ENCODE measurements around the gene SAMD4A. TPM values are rescaled to one million over a fixed set of nuclear protein-coding genes. Genes with fewer than 3 reads are reported as not detected.

Gene SAMD4A
- total RNA-seq, 2 donors from 2014 or later, result 0.26 to 1.0 TPM

DNA sequence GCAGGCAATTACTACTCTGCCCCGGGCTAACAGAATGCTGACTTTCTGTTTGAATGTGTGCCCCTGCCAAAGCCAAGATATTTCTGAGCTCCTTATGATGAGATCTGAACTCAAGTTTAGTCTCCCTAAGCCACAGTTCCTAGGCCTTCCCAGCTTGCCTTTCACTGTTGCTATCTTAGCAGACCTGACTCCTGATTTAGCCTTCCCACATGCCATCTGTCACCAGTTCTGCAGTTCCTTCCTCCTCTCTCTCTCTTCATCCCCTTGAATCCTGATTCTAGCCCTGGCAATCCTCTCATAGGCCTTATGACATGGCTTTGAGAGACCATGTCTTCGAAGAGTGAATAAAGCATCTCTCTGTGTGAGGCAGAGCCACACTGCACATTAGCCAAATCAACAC lies 12.5 kb upstream of the SAMD4A start:
- ATAC-seq (no peak), DNase-seq (ENCODE audit: low spot score) (no peak)
- Mint-ChIP-seq H3K27me3 (peaks cover 10 to 25% of the 10 kb centered on the region in 2 donors), H3K36me3 (no peaks in the 10 kb centered on the region), H3K9me3 (no peaks in the 10 kb centered on the region), H3K4me3 (no peak overlapping the region), H3K4me1 (ENCODE audit: low read depth in 2 of 2) (no peaks in the 10 kb centered on the region), H3K27ac (no peak overlapping the region)

DNA sequence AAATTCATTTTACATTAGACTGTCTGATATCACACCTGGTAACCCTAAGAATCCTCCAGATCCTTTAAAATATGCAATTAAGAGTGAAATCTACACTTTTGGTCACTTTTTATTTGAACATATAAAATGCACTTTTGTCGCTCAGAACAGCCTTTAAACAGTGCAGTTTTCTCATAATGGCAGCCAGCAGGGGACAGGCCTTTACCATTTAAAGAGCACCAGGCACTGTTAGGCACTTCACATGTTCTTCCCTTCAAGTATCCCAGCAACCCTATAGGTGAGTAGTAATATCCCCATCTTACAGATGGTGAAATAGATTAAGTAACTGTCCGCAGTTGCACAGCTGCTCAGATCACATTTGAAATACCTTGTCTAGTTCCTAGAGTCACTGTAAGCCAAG lies 11.3 kb upstream of the SAMD4A start:
- H3K4me3 Mint-ChIP-seq, result no peak overlapping the region
- H3K36me3 Mint-ChIP-seq, result no peaks in the 10 kb centered on the region
- no peak for ATAC-seq

DNA sequence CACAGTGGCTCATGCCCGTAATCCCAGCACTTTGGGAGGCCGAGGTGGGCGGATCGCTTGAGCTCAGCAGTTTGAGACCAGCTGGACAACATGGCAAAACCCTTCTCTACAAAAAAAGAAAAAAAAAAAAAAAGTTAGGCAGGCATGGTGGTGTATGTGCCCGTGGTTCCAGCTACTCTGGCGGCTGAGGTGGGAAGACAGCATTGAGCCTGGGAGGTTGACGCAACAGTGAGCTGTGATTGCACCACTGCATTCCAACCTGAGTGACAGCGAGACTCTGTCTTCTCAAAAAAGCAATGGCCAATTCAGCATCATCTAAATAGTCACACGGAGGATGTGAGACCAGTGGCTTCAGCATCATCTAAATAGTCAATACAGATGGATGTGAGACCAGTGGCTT lies 10.4 kb upstream of the SAMD4A start:
- Mint-ChIP-seq H3K9me3 (no peaks in the 10 kb centered on the region), H3K4me1 (ENCODE audit: low read depth in 2 of 2) (no peaks in the 10 kb centered on the region)

More for the DNA sequence above, 11.3 kb upstream of the SAMD4A start:
- no peak overlapping the region for H3K27ac Mint-ChIP-seq
- DNase-seq (ENCODE audit: low spot score), result no peak
- H3K27me3 Mint-ChIP-seq, result peaks cover 14 to 33% of the 10 kb centered on the region in 2 donors
- no peaks in the 10 kb centered on the region for H3K9me3 Mint-ChIP-seq
- no peaks in the 10 kb centered on the region for H3K4me1 Mint-ChIP-seq (ENCODE audit: low read depth in 2 of 2)

DNA sequence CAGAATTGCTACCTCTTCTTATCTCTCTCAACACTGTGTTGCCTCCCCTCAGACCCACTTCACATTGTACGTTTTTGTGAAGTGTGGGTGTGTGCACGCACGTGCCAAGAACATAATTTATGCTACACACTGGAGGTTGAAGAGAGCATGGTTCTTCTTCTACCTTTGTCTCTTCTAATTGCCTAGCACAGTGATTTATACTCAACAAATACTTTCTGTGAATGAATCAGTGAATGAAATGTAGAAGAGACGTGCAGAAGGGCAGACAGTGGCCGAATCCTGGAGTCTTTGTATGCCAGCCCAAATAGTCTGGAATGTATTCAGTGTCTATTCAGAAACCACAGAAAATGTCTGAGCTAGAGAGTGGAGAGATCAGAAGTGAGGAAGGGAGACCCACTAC lies 4.6 kb upstream of the SAMD4A start:
- ATAC-seq, result no peak
- Mint-ChIP-seq H3K9me3 (no peaks in the 10 kb centered on the region), H3K36me3 (no peaks in the 10 kb centered on the region), H3K27ac (no peak overlapping the region), H3K27me3 (peaks cover 13 to 36% of the 10 kb centered on the region in 2 donors), H3K4me3 (no peak overlapping the region), H3K4me1 (ENCODE audit: low read depth in 2 of 2) (peaks cover 1 to 12% of the 10 kb centered on the region in 2 donors)
- DNase-seq (ENCODE audit: low spot score), result no peak

More for the DNA sequence above, 10.4 kb upstream of the SAMD4A start:
- no peak for ATAC-seq
- Mint-ChIP-seq H3K27me3 (peaks cover 14 to 37% of the 10 kb centered on the region in 2 donors), H3K4me3 (no peak overlapping the region), H3K36me3 (no peaks in the 10 kb centered on the region), H3K27ac (no peak overlapping the region)
- DNase-seq (ENCODE audit: low spot score), result no peak

DNA sequence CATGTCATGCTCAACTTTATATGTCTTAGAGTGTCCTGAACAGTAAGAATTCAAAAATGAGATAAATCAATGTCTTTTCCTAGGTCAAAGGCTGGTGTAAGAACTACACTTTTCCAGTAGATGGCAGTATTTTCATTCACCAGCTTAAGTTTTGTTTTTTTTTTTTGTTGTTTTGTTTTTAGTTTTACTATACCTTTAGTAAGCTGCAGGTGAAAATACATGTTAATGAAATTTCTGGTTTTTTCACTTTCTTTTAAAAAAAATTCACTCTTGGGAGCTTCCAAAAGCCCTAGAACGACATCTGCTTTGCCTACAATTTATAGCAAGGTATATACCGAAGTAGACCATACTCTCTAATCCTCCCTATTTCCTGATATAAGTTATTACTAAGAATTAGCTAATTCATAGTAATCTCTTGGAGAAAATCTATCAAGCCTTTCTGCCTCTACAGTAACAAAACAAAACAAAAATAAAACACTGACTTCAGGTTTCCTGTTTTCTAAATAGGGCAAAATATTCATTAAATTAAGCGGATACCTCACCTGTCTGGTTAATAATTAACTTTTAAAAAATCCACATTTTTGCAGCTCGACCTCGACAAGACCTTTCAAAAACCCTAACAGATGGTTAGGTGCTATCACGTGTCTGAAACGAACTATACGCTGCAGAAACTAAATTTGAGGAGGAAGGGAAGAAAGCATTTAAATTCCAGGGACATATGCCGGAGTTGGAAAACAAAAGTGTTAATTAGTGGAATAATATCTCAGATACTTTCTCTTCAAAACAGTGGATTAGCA lies 2.7 kb upstream of the SAMD4A start:
- DNase-seq (ENCODE audit: low spot score) (no peak), ATAC-seq (no peak)
- Mint-ChIP-seq H3K9me3 (no peaks in the 10 kb centered on the region), H3K27ac (no peak overlapping the region), H3K36me3 (no peaks in the 10 kb centered on the region), H3K4me1 (ENCODE audit: low read depth in 2 of 2) (peaks cover 7 to 15% of the 10 kb centered on the region in 2 donors), H3K27me3 (peaks cover 22 to 38% of the 10 kb centered on the region in 2 donors), H3K4me3 (peak overlapping the region; percentile 55)

DNA sequence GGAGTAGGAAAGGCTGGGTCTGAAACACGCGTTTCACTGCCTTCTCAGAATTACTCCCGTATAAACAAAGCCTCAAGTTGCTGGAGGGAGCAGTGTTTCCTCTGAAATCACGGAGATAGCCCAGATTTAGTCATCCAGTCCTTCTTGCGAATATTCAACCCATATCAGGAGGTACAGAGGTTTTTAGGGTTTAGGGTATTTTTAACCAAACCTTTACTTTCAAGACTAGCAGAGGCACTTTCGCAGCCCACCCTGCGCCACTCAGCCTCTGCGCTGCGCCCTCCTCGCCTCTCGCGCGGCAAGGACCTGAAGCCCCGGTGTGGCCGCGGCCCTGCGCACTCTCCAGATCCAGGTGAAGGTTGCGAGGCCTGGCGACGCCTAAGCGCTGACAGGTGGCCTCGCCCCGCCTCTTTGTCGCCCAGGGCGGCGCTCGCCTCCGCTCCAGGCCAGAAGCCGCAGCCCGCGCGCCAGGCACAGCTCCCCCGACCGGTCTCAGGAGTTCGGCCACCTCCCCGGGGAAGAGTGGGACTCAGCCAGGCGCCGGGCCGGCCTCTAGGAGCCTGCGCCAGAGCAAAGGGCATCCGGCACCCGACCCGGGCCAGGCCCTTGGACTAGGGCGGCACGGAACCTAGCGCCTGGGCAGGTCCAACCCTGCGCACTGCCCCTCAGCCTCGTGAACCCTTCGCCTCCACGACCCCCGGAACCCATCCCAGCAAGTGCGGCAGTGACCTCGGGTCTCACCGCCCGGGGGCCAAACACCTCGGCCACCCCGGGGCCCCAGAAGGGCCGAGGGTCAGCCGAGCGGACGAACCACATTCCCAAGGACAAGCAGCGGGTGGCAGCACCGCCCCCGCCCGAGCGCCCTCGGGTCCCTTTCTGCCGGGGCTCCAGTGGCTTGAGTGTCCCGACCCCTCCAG lies 1.8 kb upstream of the SAMD4A start:
- ATAC-seq, result peak; percentile 34 to 57
- no peaks in the 10 kb centered on the region for H3K9me3 Mint-ChIP-seq
- peaks cover 7 to 15% of the 10 kb centered on the region in 2 donors for H3K4me1 Mint-ChIP-seq (ENCODE audit: low read depth in 2 of 2)
- peaks cover 25 to 44% of the 10 kb centered on the region in 2 donors for H3K27me3 Mint-ChIP-seq
- peak; percentile 63 for DNase-seq (ENCODE audit: low spot score)
- H3K36me3 Mint-ChIP-seq, result no peaks in the 10 kb centered on the region
- H3K4me3 Mint-ChIP-seq, result peak overlapping the region; percentile 65
- H3K27ac Mint-ChIP-seq, result no peak overlapping the region

DNA sequence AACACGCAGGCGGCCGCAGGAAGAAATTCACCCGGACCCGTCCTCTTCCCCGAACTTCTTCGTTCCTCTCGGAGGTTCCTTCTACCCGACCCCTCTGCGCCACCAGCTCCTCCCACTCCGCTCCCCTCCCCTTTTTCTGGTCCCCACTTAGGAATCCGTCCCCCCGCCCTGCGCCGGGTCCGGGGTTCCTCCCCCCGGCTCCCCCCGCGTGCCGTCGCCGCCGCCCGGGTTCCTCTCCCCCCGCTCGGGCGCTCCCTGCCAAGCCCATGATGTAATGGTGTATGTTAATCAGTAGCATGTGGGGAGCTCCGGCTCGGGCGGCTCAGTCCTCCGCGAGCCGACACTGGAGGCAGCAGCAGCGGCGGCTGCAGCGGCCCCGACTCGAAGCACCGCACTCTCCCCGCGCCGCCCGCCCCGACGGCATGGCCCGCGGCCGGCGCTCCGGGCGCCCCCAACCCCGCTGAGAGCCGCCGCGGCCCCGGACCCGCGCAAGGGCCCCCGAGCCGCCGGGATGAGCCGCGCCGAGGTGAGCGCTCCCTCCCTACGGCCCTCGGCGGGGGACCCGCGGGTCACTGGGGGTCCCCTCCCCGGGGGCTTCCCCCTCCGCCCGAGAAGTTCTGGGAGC lies 1.0 kb upstream of the SAMD4A start:
- peak; percentile 86 to 89 for ATAC-seq
- no peaks in the 10 kb centered on the region for H3K36me3 Mint-ChIP-seq
- H3K4me1 Mint-ChIP-seq (ENCODE audit: low read depth in 2 of 2), result peaks cover 7 to 15% of the 10 kb centered on the region in 2 donors
- DNase-seq (ENCODE audit: low spot score), result peak; percentile 78
- peak overlapping the region; percentile 65 for H3K4me3 Mint-ChIP-seq
- no peak overlapping the region for H3K27ac Mint-ChIP-seq
- H3K27me3 Mint-ChIP-seq, result peaks cover 22 to 40% of the 10 kb centered on the region in 2 donors
- H3K9me3 Mint-ChIP-seq, result no peaks in the 10 kb centered on the region

DNA sequence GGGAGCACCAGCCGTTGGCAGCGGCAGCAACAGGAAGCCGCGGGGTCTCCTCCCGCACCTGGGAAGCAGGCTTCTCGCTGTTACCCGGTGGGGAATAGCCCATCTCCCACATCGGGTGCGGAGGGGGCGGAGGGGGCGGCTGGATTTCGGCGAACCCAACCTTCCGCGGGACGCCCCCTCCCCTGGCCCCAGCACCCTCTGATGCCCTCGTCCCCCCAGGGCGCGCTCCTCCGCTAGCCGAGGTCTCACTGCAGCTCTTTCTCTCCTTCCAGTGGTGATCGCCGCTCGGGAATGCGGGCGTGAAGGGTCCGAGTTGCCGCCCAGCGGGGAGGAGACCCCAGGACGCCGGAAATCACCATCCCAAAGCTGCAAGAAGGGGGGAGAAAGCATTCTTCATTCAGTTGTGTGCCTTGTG lies 303 bp downstream of the SAMD4A start:
- Mint-ChIP-seq H3K4me1 (ENCODE audit: low read depth in 2 of 2) (peaks cover 7 to 15% of the 10 kb centered on the region in 2 donors), H3K36me3 (peaks cover 6% of the 10 kb centered on the region), H3K27me3 (peaks cover 24 to 43% of the 10 kb centered on the region in 2 donors), H3K4me3 (peak overlapping the region; percentile 86), H3K27ac (no peak overlapping the region), H3K9me3 (peaks cover 4% of the 10 kb centered on the region)
- DNase-seq (ENCODE audit: low spot score), result no peak
- ATAC-seq, result no peak

DNA sequence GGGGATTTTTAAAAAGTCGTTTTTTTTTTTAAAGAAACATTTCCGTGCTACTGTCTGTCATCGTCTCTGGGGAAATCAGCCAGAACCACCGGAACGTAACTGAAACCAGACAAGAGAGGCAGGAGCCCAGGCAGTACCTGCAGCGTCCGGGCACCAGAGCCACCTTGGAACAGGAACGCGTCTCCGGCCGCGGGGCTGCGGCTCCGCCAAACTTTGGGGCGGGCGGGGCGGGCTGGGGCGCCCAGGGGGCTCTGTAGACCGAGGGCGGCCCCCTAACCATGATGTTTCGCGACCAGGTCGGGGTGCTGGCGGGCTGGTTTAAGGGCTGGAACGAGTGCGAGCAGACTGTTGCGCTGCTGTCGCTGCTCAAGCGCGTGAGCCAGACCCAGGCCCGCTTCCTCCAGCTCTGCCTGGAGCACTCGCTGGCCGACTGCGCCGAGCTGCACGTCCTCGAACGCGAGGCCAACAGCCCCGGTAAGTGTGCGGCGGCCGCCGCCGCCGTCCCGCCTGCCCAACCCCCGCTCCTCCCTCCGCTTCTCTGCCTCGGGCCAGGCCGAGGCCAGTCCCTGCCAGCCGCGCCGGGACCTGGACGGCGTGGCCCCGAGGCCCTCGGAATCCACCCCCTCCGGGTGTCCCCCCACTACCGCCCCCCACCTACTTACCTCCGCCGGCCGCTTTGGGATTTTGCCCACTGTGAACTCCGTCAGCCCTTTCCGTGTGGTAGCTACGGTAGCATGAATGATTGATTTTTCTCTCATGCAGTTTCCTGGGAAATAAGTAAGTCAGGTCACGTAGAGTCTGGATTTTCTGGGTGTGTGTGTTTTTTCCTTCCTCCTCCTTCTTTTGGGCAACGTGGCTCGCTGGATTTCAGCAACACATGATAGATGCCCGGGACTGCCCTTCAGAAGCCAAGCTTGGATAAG lies 972 bp downstream of the SAMD4A start:
- Mint-ChIP-seq H3K27ac (no peak overlapping the region), H3K9me3 (peaks cover 4% of the 10 kb centered on the region), H3K27me3 (peaks cover 22 to 39% of the 10 kb centered on the region in 2 donors), H3K4me3 (peak overlapping the region; percentile 86), H3K36me3 (peaks cover 8% of the 10 kb centered on the region), H3K4me1 (ENCODE audit: low read depth in 2 of 2) (peaks cover 7 to 15% of the 10 kb centered on the region in 2 donors)
- DNase-seq (ENCODE audit: low spot score) (no peak), ATAC-seq (peak; percentile 29 to 42)

DNA sequence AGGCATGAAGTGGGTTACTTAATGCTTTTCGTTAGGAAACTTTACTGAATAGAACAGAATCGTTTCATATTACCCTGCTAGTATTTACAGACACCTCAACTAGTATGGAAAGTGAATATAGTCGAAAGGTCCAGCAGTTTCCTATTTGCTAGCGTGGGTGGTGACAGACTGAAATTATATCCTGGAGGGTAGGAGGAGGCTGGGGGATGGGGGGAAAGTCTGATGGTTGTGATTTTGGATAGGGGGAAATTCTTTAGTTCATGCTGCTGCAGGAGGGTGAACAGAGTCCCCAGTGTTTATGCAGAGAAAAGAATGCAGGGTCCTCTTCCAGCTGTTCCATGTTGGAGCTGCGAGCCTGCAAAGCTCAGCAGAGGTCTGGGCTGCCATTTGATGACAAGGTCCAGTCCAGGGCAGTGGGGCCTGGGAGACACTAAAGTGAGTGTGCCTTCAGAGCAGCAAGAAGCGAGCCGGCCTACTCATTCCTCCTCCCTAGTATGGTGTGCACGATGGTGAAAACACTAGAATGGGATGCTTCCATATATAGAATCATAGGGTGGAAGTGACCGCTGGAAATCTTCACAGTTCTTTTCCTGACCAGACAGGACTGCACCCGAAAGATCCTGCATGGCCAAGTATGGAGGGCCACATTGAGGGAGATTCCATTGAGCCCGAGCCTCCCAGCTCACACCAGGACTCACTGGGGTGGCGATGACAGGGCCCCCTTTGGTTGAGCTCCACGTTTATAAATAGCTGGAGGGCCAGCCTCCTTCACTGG lies 2.1 kb downstream of the SAMD4A start:
- H3K36me3 Mint-ChIP-seq, result peaks cover 18% of the 10 kb centered on the region
- no peak overlapping the region for H3K4me3 Mint-ChIP-seq
- peaks cover 27 to 50% of the 10 kb centered on the region in 2 donors for H3K27me3 Mint-ChIP-seq
- DNase-seq (ENCODE audit: low spot score) (no peak), ATAC-seq (no peak)
- peaks cover 4% of the 10 kb centered on the region for H3K9me3 Mint-ChIP-seq
- H3K27ac Mint-ChIP-seq, result no peak overlapping the region
- peaks cover 7 to 15% of the 10 kb centered on the region in 2 donors for H3K4me1 Mint-ChIP-seq (ENCODE audit: low read depth in 2 of 2)

DNA sequence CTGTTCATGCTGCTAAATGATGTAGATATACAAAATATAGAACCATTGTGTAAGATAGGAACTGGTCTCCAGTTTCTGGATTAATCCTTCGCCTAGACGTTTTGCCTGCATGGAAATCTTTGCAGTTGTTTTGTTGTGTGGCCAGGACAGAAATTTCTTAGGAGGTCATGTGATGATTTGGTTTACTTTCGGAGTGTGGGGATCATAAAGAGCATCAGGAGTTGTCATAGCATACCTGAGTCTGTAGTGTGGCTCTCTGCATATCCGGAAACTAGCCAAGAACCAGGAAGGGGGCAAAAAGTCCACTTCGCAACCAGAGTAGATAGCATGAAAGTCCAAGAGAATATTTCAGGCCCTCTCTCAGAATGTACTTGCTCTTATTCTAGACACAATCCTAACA lies 3.1 kb downstream of the SAMD4A start:
- DNase-seq (ENCODE audit: low spot score) (no peak), ATAC-seq (no peak)
- Mint-ChIP-seq H3K27ac (no peak overlapping the region), H3K27me3 (peaks cover 36 to 53% of the 10 kb centered on the region in 2 donors), H3K4me3 (no peak overlapping the region), H3K36me3 (peaks cover 24% of the 10 kb centered on the region), H3K9me3 (peaks cover 4% of the 10 kb centered on the region), H3K4me1 (ENCODE audit: low read depth in 2 of 2) (peaks cover 5 to 7% of the 10 kb centered on the region in 2 donors)
